K562 (cell line): ENCODE results near the gene TGM3. TPM values are rescaled to one million over a fixed set of nuclear protein-coding genes. Genes with fewer than 3 reads are reported as not detected.
A peak's percentile ranks its signal among the peaks of the same experiment; 100 is the strongest.

ENCODE experiments used
- ATAC-seq: fragments of 200-7000 bp; cut with Tn5 transposase; 3 replicates; pipeline ENCODE4 v1.9.1; 2020; ENCODE audit warnings: moderate library complexity
- BruUV-seq: library from RNA; stranded (reverse); fragments of 400-500 nt; replicated peaks from 2 replicates; lab custom pipeline; 2021; lab: Mats Ljungman, UMichigan
- CTCF ChIA-PET: fragments of 300-600 bp; formaldehyde crosslinking; extraction: SDS; loops from one replicate; lab custom pipeline; 2021; ENCODE audit warnings: low intra/inter-chr PET ratio; lab: Yijun Ruan, JAX
- POLR2A ChIA-PET: fragments of 300-600, 350-650 bp; sonication (Branson Sonifier 250); formaldehyde crosslinking; extraction: SDS; loops from one replicate; lab custom pipeline; 2021; ENCODE audit warnings: antibody characterized with exemption, inconsistent platforms; lab: Yijun Ruan, JAX
- DNase-seq, 4 experiments: peaks; one replicate each; pipeline versions ENCODE4 v3.0.0 to v3.0.0-alpha.2; 2011 to 2018; ENCODE audit warnings: low spot score in 3 of 4, mixed read lengths in 3 of 4; ENCODE audit errors: extremely low read depth in 1 of 4
- FAIRE-seq: peaks from 2 replicates; lab custom pipeline; 2011; peaks lifted over from hg19 to GRCh38; lab: Jason Lieb, UNC
- H2AFZ ChIP-seq: 2 replicates; pipeline ENCODE4 v1.6.0; 2011; ENCODE audit warnings: low read depth, low read length, control low read depth, inconsistent platforms
- H3K27ac ChIP-seq: fragments of 200-600 bp; 3 replicates; pipeline ENCODE4 v1.8.0; 2011; ENCODE audit warnings: low read depth, mild to moderate bottlenecking, control low read depth, inconsistent platforms, low read length, moderate library complexity, mixed read lengths; ENCODE audit errors: extremely low read depth
- H3K27me3 ChIP-seq, 2 experiments: fragments of 300-600 bp in 1 of 2; 2 replicates in 1 of 2; 3 replicates in 1 of 2; pipeline versions ENCODE4 v1.6.0 to v1.8.0; 2011; ENCODE audit warnings: inconsistent platforms in 2 of 2, low read length in 2 of 2, mild to moderate bottlenecking in 1 of 2, mixed read lengths in 1 of 2, moderate library complexity in 1 of 2; ENCODE audit not compliant: control insufficient read depth in 2 of 2, insufficient read depth in 2 of 2
- H3K36me3 ChIP-seq: fragments of 300-600 bp; 3 replicates; pipeline ENCODE4 v1.8.0; 2011; ENCODE audit warnings: mild to moderate bottlenecking, low read length, inconsistent platforms; ENCODE audit not compliant: control insufficient read depth, insufficient read depth
- H3K4me1 ChIP-seq, 2 experiments: fragments of 200-600 bp in 1 of 2; replicated peaks in 1 of 2; 2 replicates in 1 of 2; 3 replicates in 1 of 2; pipeline versions ENCODE4 v1.5.1 to v1.8.0; 2011; ENCODE audit warnings: inconsistent platforms in 2 of 2, low read length in 2 of 2, mild to moderate bottlenecking in 1 of 2, mixed read lengths in 1 of 2, moderate library complexity in 1 of 2; ENCODE audit not compliant: control insufficient read depth in 2 of 2, insufficient read depth in 2 of 2
- H3K4me2 ChIP-seq: 2 replicates; pipeline ENCODE4 v1.6.1; 2011; ENCODE audit warnings: low read length, control low read depth, inconsistent platforms, mixed read lengths; ENCODE audit not compliant: insufficient read depth
- H3K4me3 ChIP-seq: fragments of 200-600 bp; sonication (generic), shearing (Covaris generic); 2 replicates; pipeline ENCODE4 v1.5.1; 2016; ENCODE audit warnings: control low read depth, inconsistent platforms
- H3K79me2 ChIP-seq: fragments of 200-600 bp; 3 replicates; pipeline ENCODE4 v1.8.0; 2011; ENCODE audit warnings: low read length, inconsistent platforms; ENCODE audit not compliant: control insufficient read depth, insufficient read depth
- H3K9ac ChIP-seq, 2 experiments: 2 replicates each; pipeline versions ENCODE4 v1.6.0 to v1.6.1; 2011; ENCODE audit warnings: low read depth in 2 of 2, low read length in 2 of 2, control low read depth in 1 of 2, inconsistent platforms in 1 of 2, mild to moderate bottlenecking in 1 of 2, mixed read lengths in 1 of 2; ENCODE audit not compliant: insufficient read depth in 1 of 2
- H3K9me1 ChIP-seq: one replicate; pipeline ENCODE4 v1.6.0; 2011; ENCODE audit warnings: inconsistent platforms, mild to moderate bottlenecking, low read length, moderate library complexity; ENCODE audit not compliant: control insufficient read depth, insufficient read depth
- H3K9me3 ChIP-seq: replicated peaks from 2 replicates; pipeline ENCODE4 v1.5.1; 2011; ENCODE audit warnings: low read depth, low read length, inconsistent platforms; ENCODE audit not compliant: control insufficient read depth, insufficient read depth
- H4K20me1 ChIP-seq: replicated peaks from 2 replicates; pipeline ENCODE4 v1.6.1; 2011; ENCODE audit warnings: low read length, inconsistent platforms, mixed read lengths; ENCODE audit not compliant: control insufficient read depth, insufficient read depth
- BRF2 ChIP-seq: IDR thresholded peaks from 3 replicates; pipeline ENCODE4 v1.6.1; 2011; ENCODE audit warnings: borderline replicate concordance, mild to moderate bottlenecking; ENCODE audit not compliant: insufficient read length, insufficient read depth
- EWSR1 ChIP-seq: fragments of 450-650 bp; IDR thresholded peaks from 2 replicates; pipeline ENCODE4 v1.6.1; 2018; ENCODE audit warnings: borderline replicate concordance, mild to moderate bottlenecking, low read depth, moderate library complexity; ENCODE audit not compliant: partially characterized antibody
- HDAC6 ChIP-seq: IDR thresholded peaks from 2 replicates; pipeline ENCODE4 v1.6.1; 2012; ENCODE audit warnings: low read depth, mild to moderate bottlenecking, control low read depth, inconsistent platforms, low read length, moderate library complexity
- HNRNPLL ChIP-seq: fragments of 200-400 bp; formaldehyde crosslinking; IDR thresholded peaks from 2 replicates; pipeline ENCODE4 v1.6.1; 2017; ENCODE audit warnings: low read length, low read depth, mild to moderate bottlenecking; ENCODE audit not compliant: poor library complexity, severe bottlenecking
- XRCC3 ChIP-seq: fragments of 450-650 bp; IDR thresholded peaks from 2 replicates; pipeline ENCODE4 v1.6.1; 2017; ENCODE audit warnings: mild to moderate bottlenecking, moderate library complexity
- ZNF512 ChIP-seq: IDR thresholded peaks from 2 replicates; pipeline ENCODE4 v1.6.1; 2016; ENCODE audit warnings: missing genetic modification characterization, missing compliant biosample characterization
- ZNF551 ChIP-seq: fragments of 250-450 bp; sonication (Bioruptor Pico); IDR thresholded peaks from 2 replicates; pipeline ENCODE4 v1.5.0; 2021; ENCODE audit warnings: mild to moderate bottlenecking, moderate library complexity
- ZNF766 ChIP-seq: fragments of 200-800 bp; sonication (Bioruptor generic); conservative IDR thresholded peaks from 2 replicates; pipeline ENCODE4 v1.6.1; 2016; ENCODE audit warnings: missing genetic modification characterization, missing compliant biosample characterization
- WGBS: fragments of 100-300 bp; shearing (Covaris generic); methylation state at CpG from one replicate; pipeline ENCODE4 v1.1.6; 2016; ENCODE audit warnings: low coverage, mixed read lengths; ENCODE audit not compliant: insufficient coverage; ENCODE audit errors: missing lambda C conversion rate; 5-methylcytosine and 5-hydroxymethylcytosine counted together
- in situ Hi-C: fragments of 300-500 bp; cut with MboI; formaldehyde crosslinking; loops from 4 replicates; pipeline ENCODE4 v1.15.0; 2018; ENCODE audit warnings: inconsistent platforms, mixed read lengths
- intact Hi-C: fragments of 100-400 bp; cut with micrococcal nuclease; formaldehyde crosslinking; loops from 2 replicates; pipeline ENCODE4 v1.14.2; 2022
- polyA plus RNA-seq, 8 experiments: library from polyadenylated mRNA; depleted of rRNA in 4 of 8; stranded (reverse) in 5 of 8; unstranded in 3 of 8; fragments of >200 nt; fragmentation: Nextera tagmentation in 2 of 8; fragmentation: Illumina TruSeq in 1 of 8; extraction: Ambion mirVana in 2 of 8; extraction: Trizol in 1 of 8; gene quantifications; 2 replicates each; pipeline versions ENCODE4 v1.2.1 to v1.2.3, GENCODE V29; 2011 to 2014; ENCODE audit warnings: inconsistent platforms in 1 of 8, missing spikeins in 1 of 8
- total RNA-seq, 7 experiments: library from RNA; depleted of rRNA in 6 of 7; stranded (reverse); fragments of >200 nt in 6 of 7; fragmentation: Illumina TruSeq in 2 of 7; extraction: Trizol in 2 of 7; gene quantifications; 2 replicates each; pipeline versions ENCODE4 v1.2.1 to v1.2.3, GENCODE V29; 2011 to 2021; ENCODE audit warnings: low replicate concordance in 1 of 7

TGM3 gene
- total and polyA plus RNA-seq, 9 of the 15 experiments (the other 6 are each of a cell fraction or from before 2014, with no cell fraction given) = not detected

- WGBS = 16% methylated on average over 3 of the region's 5 CpGs
- intact Hi-C loops (no loop called here), in situ Hi-C loops (no loop called here)
- Histone ChIP-seq H3K27ac (no peak overlapping the region), H2AFZ (no peak overlapping the region), H3K27me3 (peaks cover 0 to 3% of the 10 kb centered on the region in 2 experiments; a peak in 3 of 5 replicates), H3K9ac (no peak overlapping the region), H3K9me3 (no peaks in the 10 kb centered on the region), H3K36me3 (no peaks in the 10 kb centered on the region), H3K4me2 (no peak overlapping the region), H3K9me1 (no peaks in the 10 kb centered on the region), H4K20me1 (no peaks in the 10 kb centered on the region), H3K79me2 (no peaks in the 10 kb centered on the region), H3K4me1 (no peaks in the 10 kb centered on the region), H3K4me3 (no peak overlapping the region)
- ATAC-seq (no peak), FAIRE-seq (no peak), DNase-seq (no peak)
- POLR2A ChIA-PET = interaction anchor here (0.6 kb wide), 1 partner anchor 50 kb away, joined by 3 read pairs; no protein-coding TSS in a partner anchor
- CTCF ChIA-PET = no interaction called here
- no TSS peak for BruUV-seq
- TF ChIP-seq ZNF512 (tag) (peak; percentile 68), XRCC3 (no peak)
Measured at GRCh38 chr20:2248837-2249236, 47.0 kb upstream of the TGM3 start.

GRCh38 chr20:2249935-2250334 is 45.9 kb upstream of the TGM3 start:
- BruUV-seq = no TSS peak
- POLR2A ChIA-PET = no interaction called here
- no peaks in the 10 kb centered on the region for H4K20me1 ChIP-seq
- no peak overlapping the region for H3K27ac ChIP-seq
- DNase-seq (no peak), ATAC-seq (no peak), FAIRE-seq (no peak)
- CTCF ChIA-PET = no interaction called here
- no peaks in the 10 kb centered on the region for H3K79me2 ChIP-seq
- in situ Hi-C loops (no loop called here), intact Hi-C loops (no loop called here)
- no peaks in the 10 kb centered on the region for H3K4me1 ChIP-seq
- H2AFZ ChIP-seq = no peak overlapping the region
- no peak overlapping the region for H3K4me2 ChIP-seq
- 0% methylated on average over 3 of the region's 3 CpGs for WGBS
- no peaks in the 10 kb centered on the region for H3K36me3 ChIP-seq
- H3K9me3 ChIP-seq = no peaks in the 10 kb centered on the region
- no peaks in the 10 kb centered on the region for H3K9me1 ChIP-seq
- no peak overlapping the region for H3K4me3 ChIP-seq
- H3K27me3 ChIP-seq = peaks cover 0 to 3% of the 10 kb centered on the region in 2 experiments; a peak in 3 of 5 replicates
- H3K9ac ChIP-seq = no peak overlapping the region
- TF ChIP-seq EWSR1 = no peak
- TF ChIP-seq ZNF766 (CRISPR knock-in tag) = no peak
- no peak for TF ChIP-seq HNRNPLL
- TF ChIP-seq HDAC6 = no peak
- TF ChIP-seq ZNF551 (CRISPR knock-in tag) = no peak
- TF ChIP-seq BRF2 = no peak
